Endothelial cell of umbilical vein (primary cell): ENCODE data around the gene USP6NL. TPM values are rescaled to one million over a fixed set of nuclear protein-coding genes. Genes with fewer than 3 reads are reported as not detected.

Experiments used
- BruUV-seq: library from RNA; stranded (reverse); fragments of 400-500 nt; replicated peaks from 2 replicates; lab custom pipeline; 2021; lab: Mats Ljungman, UMichigan
- CTCF ChIA-PET: fragments of 300-600, 350-600 bp; sonication (Branson Sonifier 250); formaldehyde crosslinking; loops from one replicate; lab custom pipeline; 2021; ENCODE audit warnings: antibody characterized with exemption, inconsistent platforms; lab: Charles Lee
- POLR2A ChIA-PET: fragments of 300-600, 350-600 bp; sonication (Branson Sonifier 250); formaldehyde crosslinking; loops from one replicate; lab custom pipeline; 2021; ENCODE audit warnings: antibody characterized with exemption, inconsistent platforms; lab: Charles Lee
- DNase-seq: peaks from one replicate; pipeline ENCODE4 v3.0.0-alpha.2; 2011; ENCODE audit warnings: low read depth, low spot score
- FAIRE-seq: peaks from 2 replicates; lab custom pipeline; 2011; peaks lifted over from hg19 to GRCh38; lab: Jason Lieb, UNC
- H2AFZ ChIP-seq: 2 replicates; pipeline ENCODE4 v1.6.0; 2012; ENCODE audit warnings: low read depth, low read length, control low read depth, inconsistent platforms
- H3K27ac ChIP-seq: 2 replicates; pipeline ENCODE4 v1.5.1; 2011; ENCODE audit warnings: low read depth, mild to moderate bottlenecking, control low read depth, low read length, moderate library complexity; ENCODE audit not compliant: insufficient read depth
- H3K27me3 ChIP-seq, 2 experiments: 2 replicates each; pipeline versions ENCODE4 v1.6.0 to v1.6.1; 2011; ENCODE audit warnings: low read length in 2 of 2, mixed read lengths in 1 of 2; ENCODE audit not compliant: control insufficient read depth in 2 of 2, insufficient read depth in 2 of 2
- H3K36me3 ChIP-seq, 2 experiments: 2 replicates in 1 of 2; 3 replicates in 1 of 2; pipeline ENCODE4 v1.5.1; 2011; ENCODE audit warnings: low read length in 2 of 2, mild to moderate bottlenecking in 1 of 2, moderate library complexity in 1 of 2; ENCODE audit not compliant: control insufficient read depth in 2 of 2, insufficient read depth in 2 of 2; ENCODE audit errors: extremely low read depth in 1 of 2
- H3K4me1 ChIP-seq: 3 replicates; pipeline ENCODE4 v1.5.1; 2011; ENCODE audit warnings: mild to moderate bottlenecking, low read length; ENCODE audit not compliant: control insufficient read depth, insufficient read depth; ENCODE audit errors: extremely low read depth
- H3K4me2 ChIP-seq: 2 replicates; pipeline ENCODE4 v1.6.1; 2011; ENCODE audit warnings: low read length, control low read depth, mixed read lengths; ENCODE audit not compliant: insufficient read depth
- H3K4me3 ChIP-seq, 3 experiments: fragments of 200-600 bp in 1 of 3; sonication (generic), shearing (Covaris generic) in 1 of 3; replicated peaks in 1 of 3; 2 replicates each; pipeline ENCODE4 v1.5.1; 2011 to 2016; ENCODE audit warnings: control low read depth in 3 of 3, low read length in 3 of 3, mild to moderate bottlenecking in 2 of 3, inconsistent platforms in 1 of 3, low read depth in 1 of 3, moderate library complexity in 1 of 3; ENCODE audit not compliant: insufficient read depth in 1 of 3
- H3K79me2 ChIP-seq: 2 replicates; pipeline ENCODE4 v1.6.0; 2012; ENCODE audit warnings: low read length, inconsistent platforms; ENCODE audit not compliant: control insufficient read depth, insufficient read depth
- H3K9ac ChIP-seq: replicated peaks from 2 replicates; pipeline ENCODE3; 2011; ENCODE audit warnings: low read length, control low read depth; ENCODE audit not compliant: insufficient read depth; ENCODE audit errors: extremely low read depth
- H3K9me1 ChIP-seq: replicated peaks from 3 replicates; pipeline ENCODE4 v1.6.0; 2011; ENCODE audit warnings: mild to moderate bottlenecking, low read length; ENCODE audit not compliant: control insufficient read depth, insufficient read depth; ENCODE audit errors: extremely low read depth
- H3K9me3 ChIP-seq: replicated peaks from 2 replicates; pipeline ENCODE4 v1.5.1; 2012; ENCODE audit warnings: low read length, inconsistent platforms; ENCODE audit not compliant: control insufficient read depth, insufficient read depth
- H4K20me1 ChIP-seq: replicated peaks from 2 replicates; pipeline ENCODE3; 2011; ENCODE audit warnings: mild to moderate bottlenecking, low read length; ENCODE audit not compliant: control insufficient read depth, insufficient read depth; ENCODE audit errors: extremely low read depth
- FOS ChIP-seq: IDR thresholded peaks from 2 replicates; pipeline ENCODE4 v1.6.1; 2011; ENCODE audit warnings: mild to moderate bottlenecking, low read length, moderate library complexity, borderline replicate concordance; ENCODE audit not compliant: insufficient read depth
- GATA2 ChIP-seq: IDR thresholded peaks from 2 replicates; pipeline ENCODE4 v1.7.0; 2011; ENCODE audit warnings: low read depth, mild to moderate bottlenecking, moderate library complexity, mixed read lengths, low read length; ENCODE audit not compliant: insufficient read length, insufficient read depth
- JUN ChIP-seq: IDR thresholded peaks from 2 replicates; pipeline ENCODE4 v1.6.1; 2011; ENCODE audit warnings: borderline replicate concordance, low read depth; ENCODE audit not compliant: insufficient read length, insufficient read depth
- MYC ChIP-seq: IDR thresholded peaks from one replicate; pipeline ENCODE4 v1.6.1; 2011; ENCODE audit warnings: mild to moderate bottlenecking, low read depth, low read length
- POLR2AphosphoS5 ChIP-seq: IDR thresholded peaks from 2 replicates; pipeline ENCODE4 v1.6.1; 2012; ENCODE audit warnings: low read depth, mild to moderate bottlenecking, control low read depth, low read length, moderate library complexity; ENCODE audit not compliant: insufficient read depth
- dilution Hi-C: fragments of 300-500 bp; cut with MboI; formaldehyde crosslinking; loops from one replicate; pipeline ENCODE4 v1.15.0; 2019; ENCODE audit warnings: low sequenced_read_pairs; ENCODE audit not compliant: extremely low pct_ligation_motif_present
- intact Hi-C: fragments of 100-400 bp; cut with micrococcal nuclease; formaldehyde crosslinking; loops from one replicate; pipeline ENCODE4 v1.10.0; 2022
- polyA plus RNA-seq, 4 experiments: library from polyadenylated mRNA; depleted of rRNA in 3 of 4; stranded (reverse) in 3 of 4; unstranded in 1 of 4; fragments of >200 nt; gene quantifications; 2 replicates each; pipeline versions ENCODE4 v1.2.1 to v1.2.3, GENCODE V29; 2011 to 2012; ENCODE audit warnings: missing spikeins in 1 of 4
- total RNA-seq: library from RNA; stranded (reverse); gene quantifications from 2 replicates; pipeline ENCODE4 v1.2.3, GENCODE V29; 2021
- TF ChIP-seq, protein P1 (sequence below), 2 donors: IDR thresholded peaks; 1 replicate in 1 of 2; 2 replicates in 1 of 2; pipeline ENCODE4 v1.5.1; 2011; ENCODE audit warnings: low read length in 2 of 2, mild to moderate bottlenecking in 2 of 2, moderate library complexity in 2 of 2, control low read depth in 1 of 2, inconsistent platforms in 1 of 2, low read depth in 1 of 2; ENCODE audit not compliant: insufficient read depth in 1 of 2; ENCODE audit errors: extremely low read depth in 1 of 2
- TF ChIP-seq, protein P2 (sequence below): IDR thresholded peaks from 2 replicates; pipeline ENCODE4 v1.6.1; 2011; ENCODE audit not compliant: insufficient read depth, insufficient read length

USP6NL gene
- total and polyA plus RNA-seq, 2 donors (not counting 3 experiments of a cell fraction or from before 2014, with no cell fraction given): 13.5 to 29.2 TPM

DNA sequence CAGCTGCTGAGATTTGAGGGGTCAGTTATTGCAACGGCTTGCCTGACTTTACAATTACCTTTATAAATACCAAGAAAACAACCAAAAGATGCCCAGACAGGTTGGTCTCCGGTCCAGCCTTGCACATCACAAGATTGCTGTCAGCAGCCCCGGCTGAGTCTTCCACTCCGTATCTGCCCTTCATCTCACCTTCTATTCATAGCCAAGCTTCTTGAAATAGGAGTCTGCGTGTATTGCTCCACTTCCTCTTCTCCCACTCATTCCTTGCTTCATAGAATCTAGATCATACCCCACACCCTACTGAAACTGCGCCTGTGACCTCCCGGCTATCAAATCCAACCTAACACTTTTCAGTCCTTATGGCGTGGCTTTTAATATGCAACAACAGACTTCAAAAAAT lies 31.1 kb upstream of the USP6NL start:
- H3K4me1 ChIP-seq: peaks cover 4% of the 10 kb centered on the region
- no peaks in the 10 kb centered on the region for H3K9me3 ChIP-seq
- H2AFZ ChIP-seq: no peak overlapping the region
- intact Hi-C loops (no loop called here), dilution Hi-C loops (no loop called here)
- BruUV-seq: no TSS peak
- FAIRE-seq (no peak), DNase-seq (no peak)
- H3K36me3 ChIP-seq: no peaks in the 10 kb centered on the region
- TF ChIP-seq, protein P1, sequence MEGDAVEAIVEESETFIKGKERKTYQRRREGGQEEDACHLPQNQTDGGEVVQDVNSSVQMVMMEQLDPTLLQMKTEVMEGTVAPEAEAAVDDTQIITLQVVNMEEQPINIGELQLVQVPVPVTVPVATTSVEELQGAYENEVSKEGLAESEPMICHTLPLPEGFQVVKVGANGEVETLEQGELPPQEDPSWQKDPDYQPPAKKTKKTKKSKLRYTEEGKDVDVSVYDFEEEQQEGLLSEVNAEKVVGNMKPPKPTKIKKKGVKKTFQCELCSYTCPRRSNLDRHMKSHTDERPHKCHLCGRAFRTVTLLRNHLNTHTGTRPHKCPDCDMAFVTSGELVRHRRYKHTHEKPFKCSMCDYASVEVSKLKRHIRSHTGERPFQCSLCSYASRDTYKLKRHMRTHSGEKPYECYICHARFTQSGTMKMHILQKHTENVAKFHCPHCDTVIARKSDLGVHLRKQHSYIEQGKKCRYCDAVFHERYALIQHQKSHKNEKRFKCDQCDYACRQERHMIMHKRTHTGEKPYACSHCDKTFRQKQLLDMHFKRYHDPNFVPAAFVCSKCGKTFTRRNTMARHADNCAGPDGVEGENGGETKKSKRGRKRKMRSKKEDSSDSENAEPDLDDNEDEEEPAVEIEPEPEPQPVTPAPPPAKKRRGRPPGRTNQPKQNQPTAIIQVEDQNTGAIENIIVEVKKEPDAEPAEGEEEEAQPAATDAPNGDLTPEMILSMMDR (IDR thresholded peaks at IDR 0.05; ENCODE audit: extremely low read depth in 1 of 2, insufficient read depth in 1 of 2, low read depth in 1 of 2, low read length in 2 of 2): no peak
- no peak for TF ChIP-seq FOS
- TF ChIP-seq, protein P2, sequence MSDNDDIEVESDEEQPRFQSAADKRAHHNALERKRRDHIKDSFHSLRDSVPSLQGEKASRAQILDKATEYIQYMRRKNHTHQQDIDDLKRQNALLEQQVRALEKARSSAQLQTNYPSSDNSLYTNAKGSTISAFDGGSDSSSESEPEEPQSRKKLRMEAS: no peak
- no peak for TF ChIP-seq GATA2
- no peak for TF ChIP-seq JUN
- no peak for TF ChIP-seq POLR2AphosphoS5
- TF ChIP-seq MYC: no peak
- H3K9ac ChIP-seq: no peak overlapping the region
- no peaks in the 10 kb centered on the region for H4K20me1 ChIP-seq
- no peak overlapping the region for H3K4me2 ChIP-seq
- CTCF ChIA-PET: no interaction called here
- POLR2A ChIA-PET: no interaction called here
- H3K9me1 ChIP-seq: no peaks in the 10 kb centered on the region
- H3K4me3 ChIP-seq: no peak overlapping the region
- peaks cover 0 to 3% of the 10 kb centered on the region in 2 experiments for H3K27me3 ChIP-seq
- no peak overlapping the region for H3K27ac ChIP-seq
- H3K79me2 ChIP-seq: no peaks in the 10 kb centered on the region
